ENCODE data around the gene VASH2.
"Not testable (repeated sequence)": the region's sequence is repeated elsewhere in the genome, so short reads cannot be mapped to it uniquely, and the experiment has no call there.

VASH2 gene

GRCh38 chr1:212950243-212951125 is at the start of gene VASH2:
TSS of gene VASH2 (plus strand) at chr1:212950541. CDS start at chr1:212951543, 1,002 bp downstream.
- peak; percentile 76 for DNase-seq (ENCODE audit: low read depth)

- DNase-seq (ENCODE audit: low read depth) = no peak
Observed at GRCh38 chr1:212901290-212901689, 49.1 kb upstream of the VASH2 start.

- no peak for DNase-seq (ENCODE audit: low read depth)
Observed at GRCh38 chr1:212902054-212902453, 48.3 kb upstream of the VASH2 start.

- peak; percentile 12 for DNase-seq (ENCODE audit: low read depth)
Observed at GRCh38 chr1:212903664-212904063, 46.7 kb upstream of the VASH2 start.

- DNase-seq (ENCODE audit: low read depth) = not testable (repeated sequence)
Observed at GRCh38 chr1:212908071-212908470, 42.3 kb upstream of the VASH2 start.

GRCh38 chr1:212908971-212909370 is 41.4 kb upstream of the VASH2 start:
- DNase-seq (ENCODE audit: low read depth) = no peak

- DNase-seq (ENCODE audit: low read depth) = no peak
Observed at GRCh38 chr1:212909652-212910063, 40.7 kb upstream of the VASH2 start.

- not testable (repeated sequence) for DNase-seq (ENCODE audit: low read depth)
Observed at GRCh38 chr1:212910213-212910612, 40.1 kb upstream of the VASH2 start.

- DNase-seq (ENCODE audit: low read depth) = not testable (repeated sequence)
Observed at GRCh38 chr1:212913638-212914037, 36.7 kb upstream of the VASH2 start.

- not testable (repeated sequence) for DNase-seq (ENCODE audit: low read depth)
Observed at GRCh38 chr1:212914110-212914509, 36.2 kb upstream of the VASH2 start.

GRCh38 chr1:212914789-212915188 is 35.6 kb upstream of the VASH2 start:
- no peak for DNase-seq (ENCODE audit: low read depth)

- DNase-seq (ENCODE audit: low read depth) = peak; percentile 59
Observed at GRCh38 chr1:212915245-212916091, 34.9 kb upstream of the VASH2 start.

- DNase-seq (ENCODE audit: low read depth) = peak; percentile 32
Observed at GRCh38 chr1:212916481-212917133, 33.7 kb upstream of the VASH2 start.

GRCh38 chr1:212917134-212917485 is 33.2 kb upstream of the VASH2 start:
- no peak for DNase-seq (ENCODE audit: low read depth)

- no peak for DNase-seq (ENCODE audit: low read depth)
Observed at GRCh38 chr1:212917858-212918257, 32.5 kb upstream of the VASH2 start.

GRCh38 chr1:212918824-212919223 is 31.5 kb upstream of the VASH2 start:
- DNase-seq (ENCODE audit: low read depth) = no peak

- DNase-seq (ENCODE audit: low read depth) = no peak
Observed at GRCh38 chr1:212920246-212920645, 30.1 kb upstream of the VASH2 start.

- DNase-seq (ENCODE audit: low read depth) = no peak
Observed at GRCh38 chr1:212920896-212921295, 29.4 kb upstream of the VASH2 start.

GRCh38 chr1:212922016-212922415 is 28.3 kb upstream of the VASH2 start:
- DNase-seq (ENCODE audit: low read depth) = no peak

- no peak for DNase-seq (ENCODE audit: low read depth)
Observed at GRCh38 chr1:212926372-212926771, 24.0 kb upstream of the VASH2 start.

GRCh38 chr1:212928323-212929291 is 21.7 kb upstream of the VASH2 start:
- DNase-seq (ENCODE audit: low read depth) = peak; percentile 60

All from iris pigment epithelial cell (primary cell).